OCI-LY1 (cell line): ENCODE measurements around the gene PITPNM3.

Experiments
- EZH2 ChIP-seq: fragments of 200-600 bp; sonication (generic), shearing (Covaris generic); IDR thresholded peaks from 2 replicates; pipeline ENCODE4 v1.8.0; 2017; ENCODE audit warnings: borderline replicate concordance, mixed run types, mild to moderate bottlenecking, antibody characterized with exemption, low read length, moderate library complexity, mixed read lengths
- TF ChIP-seq, protein P1 (sequence below): fragments of 200-600 bp; sonication (generic), shearing (Covaris generic); IDR thresholded peaks from 2 replicates; pipeline ENCODE4 v1.5.1; 2017; ENCODE audit warnings: mild to moderate bottlenecking, antibody characterized with exemption, low read length, moderate library complexity, mixed read lengths

DNA sequence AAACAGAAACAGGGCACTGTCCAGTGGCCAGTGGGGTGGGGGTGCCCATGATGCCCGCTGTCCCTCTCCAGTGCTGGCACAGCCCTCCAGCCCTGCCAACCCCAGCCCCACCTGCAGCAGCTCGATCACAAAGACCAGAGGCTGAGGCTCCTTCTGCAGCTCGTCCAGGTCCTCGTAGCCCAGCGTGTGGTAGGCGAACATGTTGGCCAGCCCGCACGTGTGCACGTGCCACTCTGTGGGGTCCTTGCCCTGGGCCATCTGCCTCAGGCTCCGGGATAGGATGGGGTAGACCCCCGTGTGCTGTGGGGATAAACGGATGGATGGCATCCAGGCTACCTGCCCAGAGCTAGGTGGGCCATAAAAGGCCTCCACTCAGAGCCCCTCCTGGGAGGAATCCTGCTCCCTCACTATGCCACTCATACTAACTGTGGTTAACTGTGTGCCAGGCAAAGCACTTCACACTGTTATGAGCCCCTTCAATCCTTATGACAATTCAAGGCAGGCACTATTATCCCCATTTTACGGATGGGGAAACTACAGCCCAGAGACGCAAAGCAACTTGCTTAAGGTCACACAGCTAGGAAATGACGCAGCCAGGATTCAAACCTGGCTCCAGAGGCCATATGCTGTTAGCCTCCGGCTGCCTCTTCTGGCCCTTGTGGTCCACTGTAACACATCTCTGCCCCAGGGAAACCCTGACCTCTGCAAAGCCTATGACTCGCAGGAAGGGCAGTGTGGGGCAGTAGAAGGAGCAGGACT lies 128.0 kb downstream of the PITPNM3 start:
- TF ChIP-seq, protein P1, sequence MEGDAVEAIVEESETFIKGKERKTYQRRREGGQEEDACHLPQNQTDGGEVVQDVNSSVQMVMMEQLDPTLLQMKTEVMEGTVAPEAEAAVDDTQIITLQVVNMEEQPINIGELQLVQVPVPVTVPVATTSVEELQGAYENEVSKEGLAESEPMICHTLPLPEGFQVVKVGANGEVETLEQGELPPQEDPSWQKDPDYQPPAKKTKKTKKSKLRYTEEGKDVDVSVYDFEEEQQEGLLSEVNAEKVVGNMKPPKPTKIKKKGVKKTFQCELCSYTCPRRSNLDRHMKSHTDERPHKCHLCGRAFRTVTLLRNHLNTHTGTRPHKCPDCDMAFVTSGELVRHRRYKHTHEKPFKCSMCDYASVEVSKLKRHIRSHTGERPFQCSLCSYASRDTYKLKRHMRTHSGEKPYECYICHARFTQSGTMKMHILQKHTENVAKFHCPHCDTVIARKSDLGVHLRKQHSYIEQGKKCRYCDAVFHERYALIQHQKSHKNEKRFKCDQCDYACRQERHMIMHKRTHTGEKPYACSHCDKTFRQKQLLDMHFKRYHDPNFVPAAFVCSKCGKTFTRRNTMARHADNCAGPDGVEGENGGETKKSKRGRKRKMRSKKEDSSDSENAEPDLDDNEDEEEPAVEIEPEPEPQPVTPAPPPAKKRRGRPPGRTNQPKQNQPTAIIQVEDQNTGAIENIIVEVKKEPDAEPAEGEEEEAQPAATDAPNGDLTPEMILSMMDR = no peak
- no peak for TF ChIP-seq EZH2
